Vein endothelial cell (primary cell): Measurements from ENCODE around the gene SLC22A23. TPM values are rescaled to one million over a fixed set of nuclear protein-coding genes. Genes with fewer than 3 reads are reported as not detected.

Source experiments
- total RNA-seq: library from RNA; depleted of rRNA; stranded (reverse); fragments of >200 nt; gene quantifications from 2 replicates; pipeline ENCODE4 v1.2.3, GENCODE V29; 2012

Gene SLC22A23
- 21.6 and 29.7 TPM in 2 replicates for total RNA-seq

GRCh38 chr6:3456898-3457709, at the start of gene SLC22A23:
Gene SLC22A23, minus strand, starts transcription at chr6:3457050. Its CDS starts 491 bp downstream, at chr6:3456559.

GRCh38 chr6:3258720-3259490, 197.9 kb downstream of the SLC22A23 start, which contains the start of gene PSMG4:
Gene PSMG4, plus strand, starts transcription at chr6:3258947. Its CDS starts 76 bp downstream, at chr6:3259023.

GRCh38 chr6:3227363-3228045, 229.3 kb downstream of the SLC22A23 start, which contains the start of gene TUBB2B:
Gene TUBB2B, minus strand, starts transcription at chr6:3227653. Its CDS starts 110 bp downstream, at chr6:3227543.

Other genes with a start within 250 kb of the SLC22A23 start
- gene TUBB2B, start 229.4 kb downstream of the SLC22A23 start, total RNA-seq = 2.0 and 5.6 TPM in 2 replicates
- 31.8 and 43.4 TPM in 2 replicates for gene PSMG4, start 198.1 kb downstream of the SLC22A23 start, total RNA-seq